Left kidney (tissue), 2 donors: ENCODE data around the gene RNF44. TPM values are rescaled to one million over a fixed set of nuclear protein-coding genes. Genes with fewer than 3 reads are reported as not detected.

Experiments used
- DNase-seq: peaks from one replicate; pipeline ENCODE4 v3.0.0-alpha.2; 2013
- polyA plus RNA-seq: library from polyadenylated mRNA; unstranded; fragments of 120-200 nt; gene quantifications from one replicate; pipeline ENCODE4 v1.2.1, GENCODE V29; 2013; ENCODE audit not compliant: insufficient read length

Gene RNF44
- polyA plus RNA-seq, 1 donor: 51.1 TPM

GRCh38 chr5:176536132-176536901 is 885 bp downstream of the RNF44 start:
- DNase-seq: peak; percentile 75

- no peak for DNase-seq
Observed at GRCh38 chr5:176535664-176536131, 1.5 kb downstream of the RNF44 start.

GRCh38 chr5:176535101-176535663 is 2.0 kb downstream of the RNF44 start:
- DNase-seq: no peak

GRCh38 chr5:176534640-176535039 is 2.6 kb downstream of the RNF44 start:
- no peak for DNase-seq

GRCh38 chr5:176533894-176534611 is 3.1 kb downstream of the RNF44 start:
- no peak for DNase-seq

GRCh38 chr5:176533390-176533789 is 3.8 kb downstream of the RNF44 start:
- DNase-seq: no peak

- no peak for DNase-seq
Observed at GRCh38 chr5:176532795-176533194, 4.4 kb downstream of the RNF44 start.

- DNase-seq: no peak
Observed at GRCh38 chr5:176531902-176532493, 5.2 kb downstream of the RNF44 start.

GRCh38 chr5:176530983-176531901 is 6.0 kb downstream of the RNF44 start:
- no peak for DNase-seq

- DNase-seq: no peak
Observed at GRCh38 chr5:176530393-176530982, 6.7 kb downstream of the RNF44 start.

GRCh38 chr5:176529741-176530141 is 7.5 kb downstream of the RNF44 start:
- no peak for DNase-seq

- no peak for DNase-seq
Observed at GRCh38 chr5:176529116-176529740, 8.0 kb downstream of the RNF44 start.

GRCh38 chr5:176528761-176529115 is 8.5 kb downstream of the RNF44 start:
- DNase-seq: no peak

- DNase-seq: no peak
Observed at GRCh38 chr5:176528301-176528700, 8.9 kb downstream of the RNF44 start.

GRCh38 chr5:176527246-176528222 is 9.7 kb downstream of the RNF44 start:
- no peak for DNase-seq

GRCh38 chr5:176526462-176526861 is 10.7 kb downstream of the RNF44 start:
- DNase-seq: no peak

- DNase-seq: no peak
Observed at GRCh38 chr5:176525677-176526076, 11.5 kb downstream of the RNF44 start.

- DNase-seq: no peak
Observed at GRCh38 chr5:176524987-176525386, 12.2 kb downstream of the RNF44 start.

GRCh38 chr5:176524138-176524537 is 13.1 kb downstream of the RNF44 start:
- no peak for DNase-seq
